Endothelial cell (in vitro differentiated cells): ENCODE results near the gene INO80B. TPM values are rescaled to one million over a fixed set of nuclear protein-coding genes. Genes with fewer than 3 reads are reported as not detected.

Experiments
- DNase-seq: peaks from one replicate; pipeline ENCODE4 v3.0.0; 2021; ENCODE audit warnings: low spot score
- H3K27ac Mint-ChIP-seq: one replicate; pipeline ENCODE4 v1.8.0; 2021; ENCODE audit warnings: mixed read lengths, inconsistent platforms; ENCODE audit not compliant: unreplicated experiment
- H3K27me3 Mint-ChIP-seq: one replicate; pipeline ENCODE4 v1.8.0; 2021; ENCODE audit warnings: mild to moderate bottlenecking, moderate library complexity, mixed read lengths, inconsistent platforms; ENCODE audit not compliant: unreplicated experiment
- H3K36me3 Mint-ChIP-seq: one replicate; pipeline ENCODE4 v1.8.0; 2021; ENCODE audit warnings: mild to moderate bottlenecking, low read depth, mixed read lengths, inconsistent platforms; ENCODE audit not compliant: unreplicated experiment
- H3K4me1 Mint-ChIP-seq: one replicate; pipeline ENCODE4 v1.8.0; 2021; ENCODE audit warnings: mild to moderate bottlenecking, mixed read lengths, inconsistent platforms; ENCODE audit not compliant: unreplicated experiment
- H3K4me3 Mint-ChIP-seq: one replicate; pipeline ENCODE4 v1.8.0; 2021; ENCODE audit warnings: mild to moderate bottlenecking, mixed read lengths, inconsistent platforms; ENCODE audit not compliant: unreplicated experiment
- H3K9me3 Mint-ChIP-seq: one replicate; pipeline ENCODE4 v1.8.0; 2021; ENCODE audit warnings: mixed read lengths, inconsistent platforms; ENCODE audit not compliant: unreplicated experiment
- total RNA-seq: library from RNA; stranded (reverse); fragmentation: NEBNext Ultra II Directional; extraction: Animal tissue kit (Norgen Biotek cat#: 25700); gene quantifications from one replicate; pipeline ENCODE4 v1.2.1, GENCODE V29; 2021; ENCODE audit not compliant: unreplicated experiment
- TF ChIP-seq, protein P1 (sequence below): fragments of 200-600 bp; sonication (generic); IDR thresholded peaks from one replicate; pipeline ENCODE4 v1.5.0; 2021; ENCODE audit warnings: antibody characterized with exemption; ENCODE audit not compliant: unreplicated experiment

INO80B gene
- total RNA-seq, 1 donor from 2014 or later = 22.1 TPM

DNA sequence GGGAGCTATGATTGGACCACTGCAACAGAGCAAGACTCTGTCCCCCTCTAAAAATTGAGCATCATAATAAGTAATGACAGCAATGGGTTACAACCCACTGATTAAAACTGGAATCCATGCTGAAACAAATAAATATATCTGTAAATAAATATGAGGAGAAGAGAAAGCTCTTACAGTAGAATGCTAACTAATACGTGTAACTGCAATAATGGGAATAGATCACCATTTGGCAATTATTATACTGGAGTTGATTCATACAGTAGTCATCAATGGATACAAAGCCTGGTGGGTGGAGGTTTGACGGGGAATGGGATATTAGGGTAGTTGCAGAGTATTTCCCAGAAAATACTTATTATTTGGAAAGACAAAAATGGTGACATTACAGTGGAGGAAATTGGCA lies 6.1 kb upstream of the INO80B start:
- peaks cover 20% of the 10 kb centered on the region for H3K4me1 Mint-ChIP-seq
- TF ChIP-seq, protein P1, sequence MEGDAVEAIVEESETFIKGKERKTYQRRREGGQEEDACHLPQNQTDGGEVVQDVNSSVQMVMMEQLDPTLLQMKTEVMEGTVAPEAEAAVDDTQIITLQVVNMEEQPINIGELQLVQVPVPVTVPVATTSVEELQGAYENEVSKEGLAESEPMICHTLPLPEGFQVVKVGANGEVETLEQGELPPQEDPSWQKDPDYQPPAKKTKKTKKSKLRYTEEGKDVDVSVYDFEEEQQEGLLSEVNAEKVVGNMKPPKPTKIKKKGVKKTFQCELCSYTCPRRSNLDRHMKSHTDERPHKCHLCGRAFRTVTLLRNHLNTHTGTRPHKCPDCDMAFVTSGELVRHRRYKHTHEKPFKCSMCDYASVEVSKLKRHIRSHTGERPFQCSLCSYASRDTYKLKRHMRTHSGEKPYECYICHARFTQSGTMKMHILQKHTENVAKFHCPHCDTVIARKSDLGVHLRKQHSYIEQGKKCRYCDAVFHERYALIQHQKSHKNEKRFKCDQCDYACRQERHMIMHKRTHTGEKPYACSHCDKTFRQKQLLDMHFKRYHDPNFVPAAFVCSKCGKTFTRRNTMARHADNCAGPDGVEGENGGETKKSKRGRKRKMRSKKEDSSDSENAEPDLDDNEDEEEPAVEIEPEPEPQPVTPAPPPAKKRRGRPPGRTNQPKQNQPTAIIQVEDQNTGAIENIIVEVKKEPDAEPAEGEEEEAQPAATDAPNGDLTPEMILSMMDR = no peak
- no peak overlapping the region for H3K27ac Mint-ChIP-seq
- H3K36me3 Mint-ChIP-seq = no peaks in the 10 kb centered on the region
- peaks cover 6% of the 10 kb centered on the region for H3K27me3 Mint-ChIP-seq
- no peak overlapping the region for H3K4me3 Mint-ChIP-seq
- no peaks in the 10 kb centered on the region for H3K9me3 Mint-ChIP-seq
- no peak for DNase-seq

DNA sequence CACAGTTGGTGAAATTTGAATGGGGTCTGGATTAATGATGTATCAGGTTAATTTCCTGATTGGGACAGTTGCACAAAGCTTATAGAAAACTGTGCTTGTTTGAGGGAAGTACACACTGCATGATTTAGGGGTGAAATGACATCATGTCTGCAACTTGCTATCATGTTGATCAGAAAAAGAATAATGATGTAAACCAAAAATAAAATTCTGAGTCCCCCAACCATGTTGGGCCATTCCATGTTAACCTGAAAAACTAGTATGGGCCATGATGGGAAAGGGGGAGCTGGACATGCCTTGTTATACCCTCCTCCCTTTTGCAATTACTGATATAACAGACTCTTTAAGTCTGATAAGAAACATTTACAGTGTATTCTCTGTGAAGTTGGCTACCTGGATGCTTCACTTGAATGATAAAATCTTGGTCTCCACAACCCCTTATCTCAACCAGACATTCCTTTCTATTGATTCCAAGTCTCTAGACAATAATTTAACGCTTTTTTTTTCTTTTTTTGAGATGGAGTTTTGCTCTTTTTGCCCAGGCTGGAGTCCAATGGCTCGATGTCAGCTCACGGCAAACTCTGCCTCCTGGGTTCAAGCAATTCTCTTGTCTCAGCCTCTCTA lies 4.2 kb upstream of the INO80B start:
- Mint-ChIP-seq H3K27ac (no peak overlapping the region), H3K27me3 (peaks cover 2% of the 10 kb centered on the region), H3K36me3 (peaks cover 5% of the 10 kb centered on the region), H3K4me3 (no peak overlapping the region), H3K9me3 (no peaks in the 10 kb centered on the region), H3K4me1 (peaks cover 15% of the 10 kb centered on the region)
- TF ChIP-seq, protein P1 = no peak
- no peak for DNase-seq

GRCh38 chr2:74457129-74457548 lies 2.3 kb downstream of the INO80B start:
- H3K27ac Mint-ChIP-seq = no peak overlapping the region
- TF ChIP-seq, protein P1 = no peak
- peak overlapping the region; percentile 75 for H3K4me3 Mint-ChIP-seq
- H3K27me3 Mint-ChIP-seq = peaks cover 9% of the 10 kb centered on the region
- H3K4me1 Mint-ChIP-seq = peaks cover 42% of the 10 kb centered on the region
- DNase-seq = no peak
- peaks cover 5% of the 10 kb centered on the region for H3K36me3 Mint-ChIP-seq
- no peaks in the 10 kb centered on the region for H3K9me3 Mint-ChIP-seq

DNA sequence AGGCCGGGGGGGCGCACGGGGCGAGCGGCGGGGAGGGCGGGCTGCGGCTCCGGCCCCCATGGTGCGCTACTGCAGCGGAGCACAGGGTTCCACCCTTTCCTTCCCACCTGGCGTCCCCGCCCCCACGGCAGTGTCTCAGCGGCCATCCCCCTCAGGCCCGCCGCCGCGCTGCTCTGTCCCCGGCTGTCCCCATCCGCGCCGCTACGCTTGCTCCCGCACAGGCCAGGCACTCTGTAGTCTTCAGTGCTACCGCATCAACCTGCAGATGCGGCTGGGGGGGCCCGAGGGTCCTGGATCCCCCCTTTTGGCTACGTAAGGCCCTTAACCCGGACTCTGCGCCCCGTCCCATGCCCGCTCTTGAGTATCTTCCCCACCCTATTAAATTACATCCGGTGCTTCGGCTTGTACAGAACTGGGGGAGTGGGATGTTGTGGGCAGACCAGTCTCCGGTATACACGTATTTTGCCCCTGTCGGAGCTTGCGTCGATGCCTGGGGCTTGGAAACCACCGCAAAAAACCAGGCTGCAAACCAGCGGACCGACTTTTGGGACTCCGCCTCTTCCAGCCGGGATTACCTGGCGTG lies 2.8 kb downstream of the INO80B start:
- H3K36me3 Mint-ChIP-seq = peaks cover 7% of the 10 kb centered on the region
- TF ChIP-seq, protein P1 = no peak
- H3K4me3 Mint-ChIP-seq = peak overlapping the region; percentile 98
- H3K9me3 Mint-ChIP-seq = no peaks in the 10 kb centered on the region
- H3K27ac Mint-ChIP-seq = peak overlapping the region; percentile 89
- H3K27me3 Mint-ChIP-seq = peaks cover 9% of the 10 kb centered on the region
- DNase-seq = peak; percentile 57
- peaks cover 38% of the 10 kb centered on the region for H3K4me1 Mint-ChIP-seq
